Activated CD8-positive, alpha-beta memory T cell treated with anti-CD3 and anti-CD28 coated beads, Interleukin-2, amount 10 ng/mL, durations not matched to agents 7 days and 5 days (primary cell): ENCODE data around the gene PRDM15. TPM values are rescaled to one million over a fixed set of nuclear protein-coding genes. Genes with fewer than 3 reads are reported as not detected.

Experiments
- ATAC-seq: fragments of 150-1000 bp; cut with Tn5 transposase; one replicate; pipeline ENCODE4 v1.10.0; 2021; ENCODE audit warnings: moderate library complexity
- CTCF ChIA-PET: fragments of 350-600 bp; sonication (Branson Sonifier 250); formaldehyde crosslinking; loops from one replicate; lab custom pipeline; 2021; ENCODE audit warnings: antibody characterized with exemption; lab: Charles Lee
- DNase-seq: peaks from one replicate; pipeline ENCODE4 v3.0.0-alpha.2; 2020
- H3K27ac Mint-ChIP-seq: one replicate; pipeline ENCODE4 v1.8.0; 2021; ENCODE audit warnings: mild to moderate bottlenecking, mixed read lengths
- H3K27me3 Mint-ChIP-seq: one replicate; pipeline ENCODE4 v1.8.0; 2021; ENCODE audit warnings: mixed read lengths
- H3K36me3 Mint-ChIP-seq: one replicate; pipeline ENCODE4 v1.8.0; 2021; ENCODE audit warnings: mild to moderate bottlenecking, mixed read lengths
- H3K4me1 Mint-ChIP-seq: one replicate; pipeline ENCODE4 v1.8.0; 2021; ENCODE audit warnings: mixed read lengths
- H3K4me3 Mint-ChIP-seq: one replicate; pipeline ENCODE4 v1.8.0; 2021; ENCODE audit warnings: mild to moderate bottlenecking, moderate library complexity, mixed read lengths
- H3K9me3 Mint-ChIP-seq: one replicate; pipeline ENCODE4 v1.8.0; 2022; ENCODE audit warnings: low read depth, mixed read lengths
- total RNA-seq, 2 experiments: library from RNA; stranded (reverse); gene quantifications; one replicate each; pipeline ENCODE4 v1.2.3, GENCODE V29; 2021

Gene PRDM15
- total RNA-seq, 2 experiments from 2014 or later, result 10.8 to 13.4 TPM

- Mint-ChIP-seq H3K9me3 (no peaks in the 10 kb centered on the region), H3K27ac (no peak overlapping the region), H3K4me1 (no peaks in the 10 kb centered on the region), H3K36me3 (peaks cover 2% of the 10 kb centered on the region), H3K4me3 (no peak overlapping the region), H3K27me3 (no peaks in the 10 kb centered on the region)
- CTCF ChIA-PET, result interaction anchor here (1.2 kb wide), 1 partner anchor 260 kb away, joined by 3 read pairs; no protein-coding TSS in a partner anchor
- no peak for ATAC-seq
- DNase-seq, result no peak
These were observed 30.6 kb downstream of the PRDM15 start for GRCh38 chr21:41848533-41848932.

GRCh38 chr21:41847066-41847804 is 31.9 kb downstream of the PRDM15 start:
- Mint-ChIP-seq H3K4me1 (no peaks in the 10 kb centered on the region), H3K9me3 (no peaks in the 10 kb centered on the region), H3K27ac (no peak overlapping the region), H3K4me3 (no peak overlapping the region), H3K27me3 (no peaks in the 10 kb centered on the region), H3K36me3 (peaks cover 2% of the 10 kb centered on the region)
- no peak for ATAC-seq
- no peak for DNase-seq
- CTCF ChIA-PET, result interaction anchor here (1.9 kb wide), 1 partner anchor 271 kb away, joined by 4 read pairs; no protein-coding TSS in a partner anchor

- Mint-ChIP-seq H3K4me1 (no peaks in the 10 kb centered on the region), H3K4me3 (no peak overlapping the region), H3K27ac (no peak overlapping the region), H3K9me3 (no peaks in the 10 kb centered on the region), H3K27me3 (no peaks in the 10 kb centered on the region), H3K36me3 (peaks cover 2% of the 10 kb centered on the region)
- DNase-seq, result no peak
- no peak for ATAC-seq
- CTCF ChIA-PET, result interaction anchor here (1.9 kb wide), 1 partner anchor 271 kb away, joined by 4 read pairs; no protein-coding TSS in a partner anchor
These were observed 32.6 kb downstream of the PRDM15 start for GRCh38 chr21:41846536-41846935.

- CTCF ChIA-PET, result interaction anchor here (1.9 kb wide), 1 partner anchor 272 kb away, joined by 4 read pairs; no protein-coding TSS in a partner anchor
- ATAC-seq (peak; percentile 23), DNase-seq (no peak)
- no peak overlapping the region for H3K27ac Mint-ChIP-seq
- H3K4me1 Mint-ChIP-seq, result no peaks in the 10 kb centered on the region
- no peaks in the 10 kb centered on the region for H3K27me3 Mint-ChIP-seq
- H3K9me3 Mint-ChIP-seq, result peaks cover 2% of the 10 kb centered on the region
- H3K36me3 Mint-ChIP-seq, result peaks cover 6% of the 10 kb centered on the region
- no peak overlapping the region for H3K4me3 Mint-ChIP-seq
These were observed 33.2 kb downstream of the PRDM15 start for GRCh38 chr21:41846033-41846317.

GRCh38 chr21:41845310-41846032 is 33.7 kb downstream of the PRDM15 start:
- DNase-seq (no peak), ATAC-seq (no peak)
- peaks cover 9% of the 10 kb centered on the region for H3K36me3 Mint-ChIP-seq
- no peak overlapping the region for H3K27ac Mint-ChIP-seq
- CTCF ChIA-PET, result interaction anchor here (1.9 kb wide), 1 partner anchor 272 kb away, joined by 4 read pairs; no protein-coding TSS in a partner anchor
- no peak overlapping the region for H3K4me3 Mint-ChIP-seq
- H3K9me3 Mint-ChIP-seq, result peaks cover 5% of the 10 kb centered on the region
- H3K4me1 Mint-ChIP-seq, result no peaks in the 10 kb centered on the region
- H3K27me3 Mint-ChIP-seq, result no peaks in the 10 kb centered on the region

- Mint-ChIP-seq H3K27ac (no peak overlapping the region), H3K4me1 (no peaks in the 10 kb centered on the region), H3K4me3 (no peak overlapping the region), H3K36me3 (peaks cover 12% of the 10 kb centered on the region), H3K9me3 (peaks cover 5% of the 10 kb centered on the region), H3K27me3 (no peaks in the 10 kb centered on the region)
- CTCF ChIA-PET, result no interaction called here
- ATAC-seq (no peak), DNase-seq (no peak)
These were observed 35.6 kb downstream of the PRDM15 start for GRCh38 chr21:41843584-41843983.

- H3K36me3 Mint-ChIP-seq, result peaks cover 17% of the 10 kb centered on the region
- ATAC-seq (no peak), DNase-seq (no peak)
- peaks cover 5% of the 10 kb centered on the region for H3K9me3 Mint-ChIP-seq
- no peaks in the 10 kb centered on the region for H3K27me3 Mint-ChIP-seq
- H3K4me1 Mint-ChIP-seq, result no peaks in the 10 kb centered on the region
- no peak overlapping the region for H3K4me3 Mint-ChIP-seq
- CTCF ChIA-PET, result interaction anchor here (0.8 kb wide), 1 partner anchor 24 kb away, joined by 4 read pairs; no protein-coding TSS in a partner anchor
- H3K27ac Mint-ChIP-seq, result no peak overlapping the region
These were observed 38.3 kb downstream of the PRDM15 start for GRCh38 chr21:41840880-41841279.

GRCh38 chr21:41839387-41840000 is 39.6 kb downstream of the PRDM15 start:
- no peak overlapping the region for H3K27ac Mint-ChIP-seq
- no peak for ATAC-seq
- CTCF ChIA-PET, result no interaction called here
- H3K36me3 Mint-ChIP-seq, result peaks cover 17% of the 10 kb centered on the region
- DNase-seq, result no peak
- no peak overlapping the region for H3K4me3 Mint-ChIP-seq
- peaks cover 5% of the 10 kb centered on the region for H3K9me3 Mint-ChIP-seq
- no peaks in the 10 kb centered on the region for H3K27me3 Mint-ChIP-seq
- no peaks in the 10 kb centered on the region for H3K4me1 Mint-ChIP-seq

GRCh38 chr21:41837756-41838297 is 41.3 kb downstream of the PRDM15 start:
- Mint-ChIP-seq H3K27me3 (no peaks in the 10 kb centered on the region), H3K36me3 (peaks cover 17% of the 10 kb centered on the region), H3K9me3 (peaks cover 5% of the 10 kb centered on the region), H3K27ac (no peak overlapping the region), H3K4me1 (no peaks in the 10 kb centered on the region), H3K4me3 (no peak overlapping the region)
- CTCF ChIA-PET, result interaction anchor here (0.8 kb wide), 1 partner anchor 270 kb away, joined by 3 read pairs; no protein-coding TSS in a partner anchor
- ATAC-seq, result no peak
- DNase-seq, result no peak

- H3K27ac Mint-ChIP-seq, result no peak overlapping the region
- CTCF ChIA-PET, result no interaction called here
These were observed 42.8 kb downstream of the PRDM15 start for GRCh38 chr21:41836166-41837015.

GRCh38 chr21:41835711-41836154 is 43.4 kb downstream of the PRDM15 start:
- DNase-seq, result no peak
- H3K27me3 Mint-ChIP-seq, result no peaks in the 10 kb centered on the region
- no peak overlapping the region for H3K27ac Mint-ChIP-seq
- H3K9me3 Mint-ChIP-seq, result peaks cover under 1% of the 10 kb centered on the region
- no peaks in the 10 kb centered on the region for H3K4me1 Mint-ChIP-seq
- H3K4me3 Mint-ChIP-seq, result no peak overlapping the region
- H3K36me3 Mint-ChIP-seq, result peaks cover 10% of the 10 kb centered on the region
- ATAC-seq, result no peak
- CTCF ChIA-PET, result no interaction called here

More at GRCh38 chr21:41836166-41837015, 42.8 kb downstream of the PRDM15 start:
- Mint-ChIP-seq H3K9me3 (peaks cover 5% of the 10 kb centered on the region), H3K27me3 (no peaks in the 10 kb centered on the region), H3K4me3 (no peak overlapping the region), H3K4me1 (no peaks in the 10 kb centered on the region), H3K36me3 (peaks cover 17% of the 10 kb centered on the region)
- DNase-seq, result no peak
- no peak for ATAC-seq

- H3K27ac Mint-ChIP-seq, result no peak overlapping the region
- H3K9me3 Mint-ChIP-seq, result no peaks in the 10 kb centered on the region
- H3K27me3 Mint-ChIP-seq, result no peaks in the 10 kb centered on the region
- ATAC-seq (no peak), DNase-seq (no peak)
- CTCF ChIA-PET, result no interaction called here
- no peak overlapping the region for H3K4me3 Mint-ChIP-seq
- H3K36me3 Mint-ChIP-seq, result peaks cover 7% of the 10 kb centered on the region
- H3K4me1 Mint-ChIP-seq, result no peaks in the 10 kb centered on the region
These were observed 44.0 kb downstream of the PRDM15 start for GRCh38 chr21:41834926-41835663.
